HG03558 (cell line): Measurements from ENCODE around the gene IRX2.

Experiments used
- ATAC-seq: cut with Tn5 transposase; IDR thresholded peaks from one replicate; pipeline ENCODE4 v1.9.1; 2021; ENCODE audit warnings: moderate number of reproducible peaks; ENCODE audit not compliant: unreplicated experiment; ENCODE audit errors: extremely low read depth

Gene IRX2

DNA sequence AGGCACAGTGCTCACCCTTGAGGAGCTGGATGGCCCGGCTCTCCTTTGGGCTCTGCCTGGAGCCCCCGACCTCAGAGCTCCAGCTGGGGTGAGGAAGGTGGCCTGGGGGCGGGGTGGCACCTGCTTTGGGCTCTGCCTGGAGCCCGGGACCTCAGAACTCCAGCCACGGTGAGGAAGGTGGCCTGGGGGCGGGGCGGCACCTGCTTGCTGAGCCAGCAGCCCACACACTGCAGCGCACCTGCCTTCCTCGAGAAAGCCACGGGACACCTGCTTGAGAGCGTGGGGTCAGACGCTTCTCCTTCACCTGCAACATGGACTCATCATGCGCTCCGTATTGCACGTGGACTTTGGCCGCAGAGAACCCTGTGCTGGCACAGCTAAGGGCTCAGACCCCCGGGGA lies 51.8 kb downstream of the IRX2 start:
- no peak for ATAC-seq

DNA sequence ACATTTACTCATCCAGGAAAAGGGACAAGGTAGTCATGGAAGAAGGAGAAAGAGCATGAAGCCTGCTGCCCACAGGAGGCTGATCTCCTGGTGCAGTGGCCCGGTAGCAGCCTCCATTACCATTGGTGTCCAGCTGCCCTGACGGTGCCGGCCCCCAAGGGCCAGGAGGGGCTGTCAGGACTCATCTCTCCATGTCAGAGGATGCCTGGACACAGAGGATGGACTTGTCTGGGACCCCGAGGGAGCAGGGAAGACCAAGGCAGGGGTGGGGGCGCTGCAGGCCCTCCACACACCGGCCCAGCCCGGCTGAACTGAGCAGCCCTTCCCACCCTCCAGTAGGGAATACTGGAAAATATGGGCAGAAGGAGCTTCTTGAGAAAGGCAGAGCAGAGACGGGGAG lies 52.2 kb downstream of the IRX2 start:
- ATAC-seq, result no peak

DNA sequence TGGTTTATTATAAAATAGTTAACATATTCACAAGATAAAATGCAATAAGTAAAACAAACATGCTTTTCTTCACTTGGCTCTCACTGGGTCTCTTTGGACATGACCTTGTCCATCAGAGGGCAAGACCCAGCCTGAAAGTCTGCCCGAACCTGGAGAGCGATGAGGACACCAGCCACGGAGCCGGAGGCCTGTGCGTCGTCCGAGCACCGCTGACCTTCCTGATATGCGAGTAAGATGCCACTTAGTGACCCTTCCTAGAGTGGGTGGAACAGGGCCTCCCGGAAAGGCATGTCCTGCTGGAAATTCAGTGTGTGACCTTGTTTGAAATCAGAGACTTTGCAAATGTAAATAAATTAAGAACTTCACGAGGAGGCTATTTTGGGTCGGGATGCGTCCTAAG lies 52.9 kb downstream of the IRX2 start:
- no peak for ATAC-seq

DNA sequence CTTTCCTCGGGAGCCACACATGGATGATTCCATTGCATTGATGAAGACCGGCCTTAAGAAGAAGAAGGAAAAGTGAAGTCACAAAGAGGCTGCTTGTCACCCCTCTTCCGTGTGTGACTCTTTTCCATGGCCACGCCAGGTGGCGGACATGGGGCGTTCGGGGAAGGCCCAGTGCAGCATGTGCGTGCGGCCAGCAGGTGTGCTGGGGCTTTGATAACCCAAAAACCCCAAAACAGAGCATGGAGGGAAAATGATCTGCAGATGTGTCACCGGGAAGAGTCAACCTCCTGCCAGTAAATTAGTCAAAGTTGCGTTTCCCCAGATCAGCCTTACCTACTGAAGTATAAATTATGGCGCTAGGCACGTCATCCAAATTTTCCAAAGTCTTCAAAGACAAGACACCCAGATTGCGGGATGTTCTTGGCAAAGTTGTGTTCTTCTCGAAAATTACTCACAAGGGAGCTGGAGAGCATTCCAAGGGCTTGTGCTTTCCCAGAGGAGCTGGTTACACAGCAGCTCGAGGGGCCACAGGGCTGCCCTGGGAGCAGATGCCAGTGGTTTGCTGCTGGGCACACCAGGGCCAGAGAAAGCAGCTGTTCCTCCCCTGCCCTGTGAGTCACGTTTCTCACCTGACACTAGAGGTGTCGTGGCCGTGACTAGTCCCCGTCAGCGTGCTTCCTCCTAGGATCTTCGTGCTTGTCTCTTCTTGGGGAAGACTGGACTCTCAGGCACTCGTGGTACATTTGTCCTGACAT lies 53.9 kb downstream of the IRX2 start:
- no peak for ATAC-seq

DNA sequence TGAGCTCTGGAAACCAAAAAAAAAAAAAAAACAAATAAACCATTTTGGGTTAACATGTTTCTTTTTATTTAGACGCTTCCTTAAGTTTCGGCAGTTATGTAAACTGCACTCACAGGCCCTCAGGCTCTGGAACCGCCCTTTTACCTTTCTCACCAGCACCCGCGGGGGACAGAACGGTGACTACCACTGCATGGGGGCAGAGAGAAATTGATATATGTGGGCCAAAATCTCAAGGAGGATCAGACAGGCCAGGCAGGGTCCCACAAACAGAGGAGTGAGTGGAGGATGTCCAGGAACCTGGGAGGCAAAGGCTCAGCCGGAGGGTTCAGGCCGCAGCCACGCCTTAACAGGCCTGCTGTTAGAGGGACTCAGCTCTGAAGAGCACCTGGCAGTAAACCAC lies 54.4 kb downstream of the IRX2 start:
- no peak for ATAC-seq
